ENCODE measurements around the gene GALNT18.

Gene GALNT18

DNA sequence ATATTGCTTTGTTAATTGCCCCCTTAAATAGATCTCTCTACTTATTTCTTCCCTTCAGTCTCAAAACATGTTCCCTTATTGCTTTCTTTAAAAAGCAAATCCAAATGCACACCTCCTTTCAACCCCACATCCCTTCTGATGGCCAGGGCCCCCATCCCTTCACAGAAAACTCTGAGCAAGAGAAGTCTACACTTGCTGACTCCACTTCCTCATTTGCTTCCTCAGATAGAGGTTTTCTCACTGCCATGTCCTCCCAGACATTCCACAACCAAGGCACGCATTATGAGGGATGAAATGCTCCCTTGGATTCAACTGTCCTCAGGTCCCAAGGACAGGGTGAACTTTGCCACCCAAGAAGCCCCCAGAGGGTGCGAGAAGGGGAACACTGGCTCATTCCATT lies 311.9 kb downstream of the GALNT18 start:
- DNase-seq (ENCODE audit: low read depth in 2 of 2) = no peak

DNA sequence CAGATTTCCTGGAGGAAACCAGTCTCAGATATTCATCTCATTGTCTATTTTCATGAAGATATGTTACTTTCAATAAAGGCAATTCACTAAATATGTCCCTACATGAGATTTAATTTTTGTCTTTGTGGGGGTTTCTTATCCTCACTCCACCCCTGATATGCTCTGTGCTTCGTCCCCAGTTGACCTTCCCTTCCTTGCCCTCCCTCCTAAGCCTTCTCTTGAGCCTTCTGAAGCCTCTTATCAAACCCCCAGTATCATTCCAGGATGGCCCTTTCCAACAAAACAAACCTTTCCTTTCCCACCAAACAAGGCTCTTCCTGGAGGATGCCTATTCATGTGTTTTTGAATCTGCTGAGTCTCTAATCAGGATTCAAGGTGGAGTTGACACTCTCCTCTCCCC lies 313.6 kb downstream of the GALNT18 start:
- DNase-seq (ENCODE audit: low read depth in 2 of 2) = no peak

DNA sequence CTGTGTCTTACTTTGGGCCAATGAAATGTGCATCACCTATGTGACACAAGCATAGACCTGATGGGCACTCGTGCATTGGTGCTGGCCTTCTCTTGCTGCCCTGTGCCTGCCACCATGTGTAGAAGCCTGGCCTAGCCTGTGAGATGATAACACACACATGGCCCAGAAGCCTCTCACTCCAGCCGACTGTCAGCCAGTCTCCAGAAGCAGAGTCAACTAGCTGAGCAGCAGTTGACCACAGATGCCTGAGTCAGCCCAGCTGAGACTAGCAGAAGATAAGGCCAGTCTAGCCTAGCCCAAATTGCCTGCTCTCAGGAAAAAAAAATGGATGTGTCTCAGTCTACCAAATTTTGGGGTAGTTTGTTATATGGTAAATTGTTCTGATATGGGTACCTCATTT lies 314.9 kb downstream of the GALNT18 start:
- DNase-seq (ENCODE audit: low read depth in 2 of 2) = no peak

DNA sequence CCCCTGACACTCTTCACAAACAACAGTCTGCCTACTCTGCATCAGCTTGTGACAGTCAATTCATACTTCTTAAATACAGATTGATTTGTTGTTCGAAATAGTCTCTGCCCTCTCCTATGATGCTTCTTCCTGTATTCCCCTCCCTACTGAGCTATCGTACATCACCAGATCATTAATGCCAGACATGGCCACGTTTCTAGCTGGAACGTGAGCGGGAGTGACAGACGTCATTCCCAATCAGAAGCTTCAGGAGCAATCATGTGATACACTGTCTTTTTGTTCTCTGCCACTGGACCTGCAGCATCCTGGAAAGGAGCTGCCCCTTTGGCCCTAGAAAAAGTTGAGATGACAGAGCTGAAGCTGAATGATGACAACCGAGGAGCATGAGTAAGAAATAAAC lies 317.3 kb downstream of the GALNT18 start:
- DNase-seq (ENCODE audit: low read depth in 2 of 2) = no peak

DNA sequence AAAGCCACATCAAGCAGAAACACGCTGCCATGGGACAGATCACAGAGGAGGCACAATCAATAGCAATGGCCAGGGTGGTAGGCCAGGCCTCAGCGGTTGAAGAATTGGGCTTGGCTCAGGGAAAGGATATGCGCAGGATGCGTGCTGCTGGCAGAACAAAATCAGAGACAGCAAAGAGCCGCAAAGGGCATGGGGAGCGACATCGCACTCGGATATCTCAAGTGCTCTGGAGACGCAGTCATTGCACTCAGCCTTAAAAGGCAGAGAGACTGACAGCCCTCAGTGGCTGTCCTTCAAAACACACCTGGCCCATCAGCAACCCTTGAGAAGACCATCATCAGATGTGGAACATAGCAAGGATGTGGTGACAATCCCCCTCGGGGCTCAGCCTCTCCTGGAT lies 319.2 kb downstream of the GALNT18 start:
- no peak for DNase-seq (ENCODE audit: low read depth in 2 of 2)

DNA sequence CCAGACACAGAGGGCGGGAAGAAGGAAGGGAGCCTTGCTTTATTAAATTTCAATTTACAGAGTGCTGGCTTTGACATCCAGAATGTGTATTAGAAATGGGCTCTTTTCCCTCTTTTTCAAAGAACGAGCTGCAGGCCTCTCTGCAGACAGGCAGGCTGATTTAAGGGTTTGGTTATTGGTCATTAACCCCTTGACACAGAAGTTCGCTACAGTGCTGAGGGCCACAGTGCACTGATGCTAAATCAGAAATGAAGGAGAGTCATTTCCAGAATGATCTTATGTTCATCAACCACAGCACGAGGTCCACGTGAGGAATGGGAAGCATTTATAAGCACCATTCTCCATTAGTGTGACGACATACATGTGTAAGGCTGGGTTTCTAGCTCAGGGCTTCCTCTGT lies 320.6 kb downstream of the GALNT18 start:
- DNase-seq (ENCODE audit: low read depth in 2 of 2) = no peak

DNA sequence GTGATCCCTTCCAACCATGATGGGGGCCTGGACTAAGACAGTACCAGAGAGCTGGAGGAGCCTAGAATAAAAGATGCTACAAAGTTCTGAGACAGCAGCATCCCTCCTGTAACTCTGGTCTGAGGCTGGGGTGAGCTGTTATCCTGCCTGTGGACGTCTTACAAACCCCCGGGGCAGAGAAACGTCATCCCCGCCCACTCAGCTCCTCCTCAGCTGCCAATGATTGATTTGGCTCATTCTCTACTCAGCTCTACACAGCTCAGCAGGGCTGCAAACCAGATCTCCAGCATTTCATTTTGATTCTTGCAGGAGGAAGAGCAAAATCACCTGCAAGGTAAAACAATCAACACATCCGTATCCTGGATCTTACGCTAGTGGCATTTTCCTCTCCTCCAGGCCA lies 324.2 kb downstream of the GALNT18 start:
- DNase-seq (ENCODE audit: low read depth in 2 of 2) = no peak

DNA sequence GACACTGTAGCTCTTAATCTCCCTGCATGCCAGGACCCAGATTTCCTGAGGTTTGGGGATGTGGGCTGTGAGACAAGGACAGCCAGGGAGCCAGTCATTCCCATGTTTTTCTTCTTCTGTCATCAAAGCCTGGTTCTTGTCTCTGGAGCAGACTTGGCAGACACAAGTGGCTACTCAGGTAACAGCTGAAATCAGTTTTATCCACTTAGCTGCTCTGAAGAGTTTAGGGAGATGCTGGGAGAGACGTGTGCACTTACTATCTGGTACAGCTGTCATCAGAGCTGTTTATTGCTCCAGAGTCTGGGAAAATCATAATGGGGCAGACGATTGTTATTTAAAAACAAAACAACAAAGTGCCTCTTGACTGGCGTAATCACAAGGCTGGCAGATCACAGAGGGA lies 325.4 kb downstream of the GALNT18 start:
- DNase-seq (ENCODE audit: low read depth in 2 of 2) = no peak

DNA sequence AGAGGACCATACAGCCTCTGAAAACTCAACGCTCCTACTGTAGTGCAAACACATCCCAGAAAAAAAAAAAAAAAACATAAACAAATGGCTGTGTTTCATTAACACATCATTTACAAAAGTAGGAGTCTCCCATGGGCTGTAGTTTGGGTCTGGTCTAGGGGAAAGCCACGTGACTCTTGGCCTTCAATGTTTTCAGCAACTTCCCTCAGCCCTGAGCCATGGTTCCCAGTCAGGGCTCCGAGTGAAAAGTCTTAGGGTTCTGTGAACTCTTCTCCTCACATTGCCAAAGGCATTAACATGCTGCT lies 327.3 kb downstream of the GALNT18 start:
- no peak for DNase-seq (ENCODE audit: low read depth in 2 of 2)

DNA sequence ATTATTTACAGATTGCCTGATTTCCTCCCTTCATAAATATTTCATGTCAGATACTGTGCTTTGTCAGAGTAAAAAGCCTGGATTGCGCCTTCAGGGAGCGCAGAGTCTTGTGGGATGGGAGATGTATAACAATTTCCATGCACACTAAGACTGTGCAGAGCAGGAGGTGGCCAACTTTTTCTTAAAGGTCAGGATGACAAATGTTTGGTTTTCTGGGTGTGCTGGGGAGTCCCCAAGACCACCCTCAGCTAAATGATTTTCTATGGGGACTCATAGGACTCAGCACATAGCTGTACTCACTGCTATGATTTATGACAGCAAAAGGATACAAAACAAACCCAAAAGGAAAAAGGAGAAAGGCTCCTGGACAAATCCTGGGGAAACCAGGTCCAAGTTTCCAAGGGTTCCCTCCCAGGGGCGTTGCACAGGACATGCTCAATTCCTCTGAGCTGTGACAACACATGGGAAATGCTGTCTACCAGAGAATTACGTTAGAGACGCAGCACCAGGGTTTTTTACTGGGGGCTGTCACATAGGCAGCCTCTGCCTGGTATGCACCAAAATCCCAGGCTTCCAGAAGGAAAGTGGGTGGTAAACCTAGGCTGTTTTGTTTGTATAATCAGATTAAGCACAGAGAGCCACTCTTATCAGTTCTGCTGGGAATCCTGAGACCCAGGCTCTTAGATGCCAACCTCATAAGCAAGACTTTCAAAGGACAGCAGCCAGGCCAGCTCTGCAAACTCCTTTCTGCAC lies 327.8 kb downstream of the GALNT18 start:
- DNase-seq (ENCODE audit: low read depth in 2 of 2) = no peak

DNA sequence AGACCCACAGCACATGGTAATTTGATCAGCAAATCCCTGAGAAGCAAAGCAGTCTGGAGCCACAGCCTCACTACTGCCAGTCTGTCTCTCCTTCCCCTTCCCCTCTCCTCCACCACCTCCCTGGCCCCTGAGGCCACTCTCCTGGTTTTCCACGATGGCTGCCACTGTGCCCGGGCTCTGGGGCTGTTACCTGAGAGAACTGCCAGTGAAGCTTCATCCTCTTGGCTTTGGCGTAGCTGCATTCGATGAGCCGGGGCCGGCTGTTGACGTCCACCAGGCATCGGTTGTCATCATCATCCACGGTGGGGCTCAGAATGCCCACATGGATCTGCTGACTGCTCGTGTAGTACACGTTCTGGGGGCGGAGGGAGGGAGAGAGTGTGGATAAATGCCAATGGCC lies 329.0 kb downstream of the GALNT18 start:
- no peak for DNase-seq (ENCODE audit: low read depth in 2 of 2)

DNA sequence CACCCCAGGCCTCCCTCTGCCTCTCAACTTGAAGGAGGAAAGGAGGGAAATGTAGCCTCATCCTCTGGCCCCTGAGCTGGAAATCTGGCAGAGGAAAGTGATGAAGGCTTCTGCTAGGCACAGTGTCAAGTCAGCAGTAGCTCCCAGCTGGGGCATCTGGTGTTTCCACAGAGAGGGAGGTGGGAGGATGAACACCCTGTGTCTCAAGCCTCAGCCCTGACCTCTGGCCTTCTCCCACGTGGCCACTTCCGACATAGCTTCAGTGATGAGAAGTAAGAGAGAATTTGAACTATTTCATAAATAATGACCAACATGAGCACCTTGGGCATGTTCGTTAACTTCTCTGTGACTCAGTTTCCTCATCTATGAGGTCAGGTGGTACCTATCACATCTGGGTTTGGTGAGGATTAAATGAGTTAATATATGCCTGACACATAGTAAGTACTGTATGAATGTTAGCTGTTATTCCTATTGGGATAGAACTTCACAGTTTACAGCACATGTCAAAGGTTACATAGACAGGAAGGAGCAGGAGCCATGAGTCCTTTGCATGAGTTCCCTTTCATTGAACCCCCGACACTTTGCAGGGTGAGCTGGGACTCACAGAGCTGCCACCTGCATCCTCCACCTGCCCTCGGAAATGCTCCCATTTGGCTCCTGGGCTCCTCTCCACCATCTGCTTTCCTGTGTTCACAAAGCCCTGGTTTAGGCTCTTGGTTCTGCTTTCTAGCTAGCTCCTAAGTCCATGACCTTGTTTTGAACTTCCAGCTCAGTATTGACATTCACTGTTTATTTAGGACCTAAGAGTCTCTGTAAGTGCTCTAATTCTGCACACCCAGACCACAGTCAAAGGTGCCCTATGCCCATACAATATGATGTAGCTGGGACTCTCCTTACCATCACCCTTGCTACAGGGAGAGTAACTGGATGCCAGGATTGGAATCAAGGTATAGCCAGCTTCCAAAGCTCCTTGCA lies 330.5 kb downstream of the GALNT18 start:
- no peak for DNase-seq (ENCODE audit: low read depth in 2 of 2)

DNA sequence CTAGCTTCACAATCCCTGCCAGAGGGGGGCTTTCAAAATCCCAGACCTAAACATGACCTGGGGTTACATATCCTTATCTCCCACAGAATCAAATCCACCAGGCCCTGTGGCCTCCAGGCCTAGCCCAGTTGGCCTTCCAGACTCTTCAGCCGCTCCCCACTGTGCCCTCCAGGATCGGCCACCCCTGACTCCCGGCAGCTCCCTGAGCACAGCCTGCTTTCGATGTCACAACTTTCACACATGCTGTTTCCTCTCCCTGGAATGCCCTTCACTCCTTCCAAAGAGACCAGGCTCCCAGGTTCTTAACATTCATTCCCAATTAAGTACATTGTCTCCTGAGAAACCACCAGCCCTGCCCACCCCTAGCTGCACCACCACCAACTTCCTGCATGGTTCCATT lies 331.5 kb downstream of the GALNT18 start:
- DNase-seq (ENCODE audit: low read depth in 2 of 2) = no peak

DNA sequence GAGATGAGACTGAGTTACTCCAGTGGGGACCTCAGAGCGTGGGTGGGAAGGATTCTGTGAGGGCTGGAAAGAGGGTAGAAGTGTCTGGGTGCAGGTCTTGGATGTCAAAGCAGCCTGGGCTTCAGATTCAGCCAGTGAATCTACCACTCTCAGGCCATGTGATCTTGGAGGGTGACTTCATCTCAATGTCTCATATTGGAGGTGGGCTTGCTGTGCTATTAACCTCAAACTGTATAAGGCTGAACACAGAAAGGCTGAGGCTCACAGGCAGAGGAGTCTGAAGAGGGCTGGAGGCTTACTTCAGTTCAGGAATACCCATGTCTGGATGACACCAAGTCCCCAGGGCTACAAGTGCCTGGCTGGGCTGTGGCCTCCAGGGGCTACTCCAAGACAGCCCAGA lies 332.1 kb downstream of the GALNT18 start:
- no peak for DNase-seq (ENCODE audit: low read depth in 2 of 2)

DNA sequence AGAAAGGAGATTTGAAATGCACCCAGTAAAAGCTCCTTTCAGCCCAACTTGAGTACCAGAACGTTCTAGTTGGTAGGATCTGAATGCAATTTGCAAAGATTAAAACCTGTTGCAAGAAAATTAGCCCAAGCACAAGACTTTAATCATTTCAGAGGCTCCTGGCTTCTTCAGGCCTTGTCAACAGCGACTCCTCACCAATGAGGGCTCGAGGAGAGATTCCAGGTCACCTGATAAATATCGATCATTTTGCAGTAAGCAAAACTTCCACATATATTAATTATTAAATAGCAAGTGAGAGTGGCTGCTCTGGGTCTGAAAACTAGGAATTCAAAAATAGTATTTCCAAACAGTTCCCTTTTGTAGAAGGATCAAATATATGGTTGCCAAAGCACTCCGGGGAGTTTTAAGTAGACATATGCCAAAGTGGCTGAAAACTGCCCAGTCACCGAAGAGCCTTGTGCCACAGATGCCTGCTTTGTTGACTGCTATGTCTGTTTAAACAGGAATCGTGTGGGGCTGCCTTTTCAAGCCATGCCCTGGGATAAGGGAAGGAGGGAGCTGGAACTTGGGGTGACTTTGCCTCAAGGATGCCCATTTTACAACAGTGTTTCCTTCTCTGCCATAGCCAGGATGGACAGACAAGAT lies 332.7 kb downstream of the GALNT18 start:
- no peak for DNase-seq (ENCODE audit: low read depth in 2 of 2)

DNA sequence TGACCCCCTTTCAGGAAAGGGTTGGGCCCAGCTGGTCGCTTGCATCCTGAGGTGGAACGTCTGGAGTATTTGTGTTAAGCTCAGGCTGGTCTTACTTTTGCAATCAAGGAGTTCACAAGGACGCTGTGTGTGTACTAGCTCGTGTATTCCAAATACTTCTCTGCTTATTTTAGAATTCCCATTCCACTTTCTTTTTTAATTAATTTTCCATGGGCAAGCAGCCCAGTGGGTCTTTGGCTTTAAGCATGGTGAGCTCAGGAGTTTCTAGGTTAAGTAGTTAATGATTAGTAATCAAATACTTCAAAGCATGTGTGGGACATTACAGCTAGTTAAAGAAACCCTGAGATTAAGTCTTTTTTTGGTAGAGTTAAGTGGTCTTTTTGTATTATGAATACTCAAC lies 337.3 kb downstream of the GALNT18 start:
- DNase-seq (ENCODE audit: low read depth in 2 of 2) = no peak

DNA sequence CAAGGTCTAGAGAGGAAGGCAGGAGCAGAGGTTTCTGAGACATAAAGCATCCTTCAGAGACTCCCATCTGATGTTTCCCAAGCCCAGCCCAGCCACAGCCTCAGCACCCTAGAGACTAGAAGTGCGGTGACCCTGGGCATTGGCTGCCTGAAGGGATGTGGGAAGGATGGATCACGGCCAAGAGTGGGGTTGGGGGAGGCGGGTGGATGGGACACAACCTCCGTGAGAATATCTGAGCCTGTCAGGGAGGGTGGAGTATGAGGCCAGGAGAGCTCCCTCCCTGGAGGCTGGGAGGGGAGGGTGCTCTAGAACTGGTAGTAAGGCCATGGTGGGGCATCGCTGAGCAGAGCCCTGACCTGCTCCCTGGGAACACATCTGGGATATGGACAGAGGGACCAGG lies 340.2 kb downstream of the GALNT18 start:
- DNase-seq (ENCODE audit: low read depth in 2 of 2) = no peak

DNA sequence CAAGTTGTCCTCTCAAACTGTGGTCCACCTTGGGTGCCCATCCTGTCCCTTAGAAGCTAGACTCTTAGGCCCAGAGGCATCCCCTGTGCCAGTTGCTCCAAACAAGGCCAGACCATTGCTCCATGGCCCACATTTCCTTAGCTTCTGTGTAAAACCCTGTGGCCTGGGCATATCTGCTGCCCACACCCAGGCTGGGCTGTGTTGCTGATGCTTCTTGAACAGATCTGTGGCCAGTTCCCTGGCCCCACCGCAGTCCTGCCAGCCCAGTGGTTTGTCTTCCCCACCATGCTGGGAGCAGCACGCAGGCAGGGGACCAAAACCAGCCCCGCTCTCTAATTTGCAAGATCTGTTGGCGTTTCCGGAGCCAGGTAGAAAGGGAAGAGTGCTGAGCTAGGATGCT lies 341.0 kb downstream of the GALNT18 start:
- no peak for DNase-seq (ENCODE audit: low read depth in 2 of 2)

DNA sequence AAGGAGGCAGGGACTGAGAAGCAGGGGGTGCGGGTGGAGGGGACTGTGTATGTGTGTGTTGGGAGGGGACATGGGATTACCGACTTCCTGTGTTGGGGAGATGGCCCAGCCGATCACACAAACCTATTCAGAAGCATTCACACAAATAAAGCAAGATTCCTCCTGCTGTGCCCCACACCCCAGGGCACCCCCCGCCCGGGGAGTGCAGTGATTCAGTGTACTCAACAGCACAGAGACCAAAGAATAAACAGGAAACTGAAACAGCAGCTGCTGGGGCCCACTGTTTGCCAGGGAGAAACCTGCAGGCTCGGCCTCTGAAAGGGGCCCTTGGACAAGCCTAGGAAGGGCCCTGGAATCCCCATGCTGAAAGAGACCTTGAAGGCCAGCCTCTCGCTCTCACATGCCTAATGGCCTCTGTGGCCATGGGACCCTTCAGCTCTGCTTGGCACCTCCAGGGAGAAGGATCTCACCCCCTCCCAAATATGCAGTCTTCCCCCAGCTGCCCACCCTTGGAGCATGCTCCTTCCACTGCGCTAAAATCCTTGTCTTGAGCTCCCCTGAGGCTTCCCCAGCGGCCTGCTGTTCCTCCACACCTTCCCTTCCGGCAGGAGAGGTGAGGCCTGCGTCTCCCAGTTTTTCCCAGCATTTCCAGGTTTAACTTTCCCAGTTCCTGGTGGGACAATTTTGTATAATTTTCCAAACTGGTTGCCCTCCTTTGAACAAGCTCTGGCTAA lies 341.7 kb downstream of the GALNT18 start:
- DNase-seq (ENCODE audit: low read depth in 2 of 2) = no peak

DNA sequence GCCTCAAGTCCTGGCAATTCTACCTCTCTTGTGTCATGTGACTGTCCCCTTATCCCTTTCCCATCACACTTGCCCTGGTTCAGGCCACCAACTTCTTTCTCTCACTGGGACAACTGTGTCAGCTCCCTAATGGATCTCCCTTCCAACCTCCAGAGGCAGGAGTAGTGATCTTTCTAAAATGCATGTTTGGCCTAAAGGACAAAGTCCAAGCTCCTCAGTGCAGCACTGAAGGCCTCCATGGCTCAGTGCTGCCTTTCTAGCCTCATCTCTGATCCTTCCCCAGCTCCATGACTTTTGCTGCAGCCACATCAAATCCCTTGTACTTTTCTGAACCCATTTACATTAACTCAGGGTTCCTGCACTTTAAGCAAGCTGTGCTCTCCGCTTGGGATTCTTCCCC lies 349.6 kb downstream of the GALNT18 start:
- DNase-seq (ENCODE audit: low read depth in 2 of 2) = no peak

DNA sequence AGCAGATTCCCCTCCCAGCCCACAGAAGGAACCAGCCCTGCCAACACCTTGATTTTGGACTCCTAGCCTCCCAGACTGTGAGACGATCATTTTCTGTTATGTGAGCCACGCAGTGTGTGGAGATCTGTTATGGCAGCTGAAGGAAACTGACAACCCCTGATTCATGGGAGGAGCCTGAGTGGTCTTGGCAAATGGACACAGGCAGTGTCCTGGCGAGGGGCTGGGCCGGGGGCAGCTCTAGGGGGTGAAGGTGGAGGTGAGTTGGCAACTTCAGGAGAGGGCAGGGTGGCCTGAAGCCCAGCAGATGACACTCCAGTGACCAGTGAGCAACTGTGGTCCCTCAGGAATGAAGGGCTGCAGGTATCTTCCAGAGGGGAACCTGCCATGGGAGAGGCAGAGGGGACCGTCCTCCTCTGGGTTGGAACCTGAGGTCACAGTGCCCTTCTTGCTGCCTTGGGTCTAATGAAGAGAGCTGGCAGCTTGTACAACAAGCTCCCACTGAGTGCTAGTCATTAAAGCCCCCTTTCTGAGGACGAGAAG lies 351.5 kb downstream of the GALNT18 start:
- DNase-seq (ENCODE audit: low read depth in 2 of 2) = no peak

DNA sequence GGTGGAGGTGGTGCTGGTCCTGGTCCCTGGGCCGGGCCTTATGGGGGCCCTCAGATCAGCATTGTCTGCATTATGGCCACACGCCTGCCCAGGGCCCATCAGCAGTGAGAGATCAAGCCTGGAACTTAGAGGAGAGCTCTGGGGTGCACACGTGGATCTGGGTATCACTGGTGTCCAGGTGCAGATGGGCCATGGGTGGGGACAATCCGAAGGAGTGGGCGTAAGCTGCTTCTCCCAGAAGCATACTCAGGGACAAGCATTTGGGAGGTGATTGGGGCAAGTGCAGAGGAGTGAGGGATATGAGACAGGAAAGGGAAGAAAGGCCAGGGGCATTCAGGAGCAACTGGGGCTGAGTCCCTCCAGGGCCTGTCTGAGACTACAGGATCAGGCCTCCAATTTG lies 353.1 kb downstream of the GALNT18 start:
- DNase-seq (ENCODE audit: low read depth in 2 of 2) = no peak
